H9 (cell line): ENCODE measurements around the gene EHD2. TPM values are rescaled to one million over a fixed set of nuclear protein-coding genes. Genes with fewer than 3 reads are reported as not detected.

Experiments used
- DNase-seq: peaks from one replicate; pipeline ENCODE4 v3.0.0-alpha.2; 2017
- H2AFZ ChIP-seq: one replicate; pipeline ENCODE4 v1.6.1; 2013; ENCODE audit warnings: mild to moderate bottlenecking, low read length, control low read depth, moderate library complexity
- H2AK5ac ChIP-seq: 2 replicates; pipeline ENCODE4 v1.6.1; 2013; ENCODE audit warnings: low read length, control low read depth, mixed read lengths; ENCODE audit not compliant: insufficient read length
- H2BK120ac ChIP-seq: one replicate; pipeline ENCODE4 v1.6.1; 2013; ENCODE audit warnings: low read depth, mild to moderate bottlenecking, low read length, control low read depth, inconsistent platforms; ENCODE audit not compliant: poor library complexity, severe bottlenecking
- H2BK12ac ChIP-seq: 2 replicates; pipeline ENCODE4 v1.6.1; 2013; ENCODE audit warnings: low read length, control low read depth, mixed read lengths, low read depth; ENCODE audit not compliant: insufficient read length
- H2BK15ac ChIP-seq: 2 replicates; pipeline ENCODE4 v1.6.1; 2013; ENCODE audit warnings: low read depth, low read length, control low read depth
- H2BK20ac ChIP-seq: one replicate; pipeline ENCODE4 v1.6.1; 2013; ENCODE audit warnings: low read depth, mild to moderate bottlenecking, low read length, control low read depth, inconsistent platforms; ENCODE audit not compliant: poor library complexity, severe bottlenecking
- H2BK5ac ChIP-seq: 2 replicates; pipeline ENCODE4 v1.6.1; 2013; ENCODE audit warnings: low read length, control low read depth, mixed read lengths; ENCODE audit not compliant: insufficient read length
- H3K14ac ChIP-seq: 2 replicates; pipeline ENCODE4 v1.6.1; 2013; ENCODE audit warnings: low read length, control low read depth; ENCODE audit not compliant: insufficient read depth
- H3K18ac ChIP-seq: 2 replicates; pipeline ENCODE4 v1.6.1; 2013; ENCODE audit warnings: low read depth, mild to moderate bottlenecking, mixed read lengths, low read length, control low read depth; ENCODE audit not compliant: insufficient read length
- H3K23ac ChIP-seq: 2 replicates; pipeline ENCODE4 v1.6.1; 2013; ENCODE audit warnings: low read length, control low read depth, mixed read lengths, low read depth; ENCODE audit not compliant: insufficient read length
- H3K23me2 ChIP-seq: 2 replicates; pipeline ENCODE4 v1.6.1; 2013; ENCODE audit warnings: low read depth, mild to moderate bottlenecking, mixed read lengths, low read length, control low read depth; ENCODE audit not compliant: insufficient read length, poor library complexity, severe bottlenecking
- H3K27ac ChIP-seq: 2 replicates; pipeline ENCODE4 v1.5.1; 2013; ENCODE audit warnings: low read length, control low read depth, mixed read lengths, low read depth; ENCODE audit not compliant: insufficient read length
- H3K27me3 ChIP-seq: 2 replicates; pipeline ENCODE4 v1.6.1; 2013; ENCODE audit warnings: low read length, control low read depth, inconsistent platforms; ENCODE audit not compliant: insufficient read depth
- H3K4ac ChIP-seq: 2 replicates; pipeline ENCODE4 v1.6.1; 2013; ENCODE audit warnings: low read depth, mild to moderate bottlenecking, control low read depth, inconsistent platforms, low read length, moderate library complexity
- H3K4me1 ChIP-seq: 2 replicates; pipeline ENCODE4 v1.6.1; 2013; ENCODE audit warnings: low read length, control low read depth, inconsistent platforms; ENCODE audit not compliant: insufficient read depth
- H3K4me2 ChIP-seq: 2 replicates; pipeline ENCODE4 v1.6.1; 2013; ENCODE audit warnings: low read length, control low read depth, mixed read lengths; ENCODE audit not compliant: insufficient read length, insufficient read depth
- H3K56ac ChIP-seq: 2 replicates; pipeline ENCODE4 v1.6.1; 2013; ENCODE audit warnings: low read depth, mild to moderate bottlenecking, mixed read lengths, low read length, control low read depth; ENCODE audit not compliant: insufficient read length
- H3K79me1 ChIP-seq: 2 replicates; pipeline ENCODE4 v1.6.1; 2013; ENCODE audit warnings: low read depth, mild to moderate bottlenecking, moderate library complexity, low read length, control low read depth, inconsistent platforms; ENCODE audit not compliant: insufficient read depth, poor library complexity, severe bottlenecking
- H3K79me2 ChIP-seq: 2 replicates; pipeline ENCODE4 v1.6.1; 2013; ENCODE audit warnings: low read length, control low read depth, inconsistent platforms; ENCODE audit not compliant: insufficient read depth
- H3K9ac ChIP-seq: 2 replicates; pipeline ENCODE4 v1.6.1; 2013; ENCODE audit warnings: low read length, control low read depth, mixed read lengths; ENCODE audit not compliant: insufficient read length; ENCODE audit errors: extremely low read depth
- H3K9me3 ChIP-seq: one replicate; pipeline ENCODE4 v1.6.1; 2013; ENCODE audit warnings: low read depth, low read length, inconsistent platforms; ENCODE audit not compliant: control insufficient read depth
- H3T11ph ChIP-seq: one replicate; pipeline ENCODE4 v1.6.1; 2013; ENCODE audit warnings: mild to moderate bottlenecking, low read length, control low read depth, inconsistent platforms
- H4K20me1 ChIP-seq: one replicate; pipeline ENCODE4 v1.6.1; 2013; ENCODE audit not compliant: control insufficient read depth, insufficient read length, insufficient read depth
- H4K5ac ChIP-seq: 2 replicates; pipeline ENCODE4 v1.6.1; 2013; ENCODE audit warnings: low read depth, mild to moderate bottlenecking, mixed read lengths, low read length, control low read depth; ENCODE audit not compliant: insufficient read length
- H4K8ac ChIP-seq: replicated peaks from 2 replicates; pipeline ENCODE4 v1.6.1; 2013; ENCODE audit warnings: low read length, control low read depth, mixed read lengths, low read depth; ENCODE audit not compliant: insufficient read length
- H4K91ac ChIP-seq: 2 replicates; pipeline ENCODE4 v1.6.1; 2013; ENCODE audit warnings: low read depth, mild to moderate bottlenecking, moderate library complexity, mixed read lengths, low read length, control low read depth; ENCODE audit not compliant: insufficient read length
- H3K27ac Mint-ChIP-seq, 3 experiments: 2 replicates in 2 of 3; 3 replicates in 1 of 3; pipeline ENCODE4 v1.8.0; 2020 to 2021; ENCODE audit warnings: mixed read lengths in 3 of 3, mild to moderate bottlenecking in 1 of 3, moderate library complexity in 1 of 3
- H3K27me3 Mint-ChIP-seq: 2 replicates; pipeline ENCODE4 v1.8.0; 2021; ENCODE audit warnings: low read depth, mild to moderate bottlenecking, moderate library complexity, mixed read lengths
- H3K36me3 Mint-ChIP-seq, 3 experiments: 2 replicates in 2 of 3; 3 replicates in 1 of 3; pipeline ENCODE4 v1.8.0; 2020 to 2021; ENCODE audit warnings: low read depth in 3 of 3, mixed read lengths in 3 of 3; ENCODE audit not compliant: insufficient read depth in 1 of 3
- H3K4me1 Mint-ChIP-seq, 2 experiments: 2 replicates each; pipeline ENCODE4 v1.8.0; 2020; ENCODE audit warnings: mixed read lengths in 2 of 2
- H3K4me3 Mint-ChIP-seq, 2 experiments: 2 replicates in 1 of 2; 3 replicates in 1 of 2; pipeline ENCODE4 v1.8.0; 2020 to 2021; ENCODE audit warnings: mild to moderate bottlenecking in 2 of 2, mixed read lengths in 2 of 2, moderate library complexity in 1 of 2
- H3K9me3 Mint-ChIP-seq, 2 experiments: 2 replicates in 1 of 2; 3 replicates in 1 of 2; pipeline ENCODE4 v1.8.0; 2020; ENCODE audit warnings: mild to moderate bottlenecking in 2 of 2, mixed read lengths in 2 of 2, moderate library complexity in 1 of 2
- CTCF ChIP-seq: fragments of 200-600 bp; sonication (generic); conservative IDR thresholded peaks from 3 replicates; pipeline ENCODE4 v1.8.0; 2021; ENCODE audit warnings: antibody characterized with exemption, mild to moderate bottlenecking
- WGBS: extraction: QIAGEN DNeasy Blood & Tissue Kit; methylation state at CpG from one replicate; pipeline ENCODE4 v1.1.7; 2013; ENCODE audit warnings: missing lambda C conversion rate, low lambda C conversion rate, mixed read lengths; ENCODE audit not compliant: insufficient read length; ENCODE audit errors: extremely low coverage; 5-methylcytosine and 5-hydroxymethylcytosine counted together
- total RNA-seq: library from RNA; stranded (reverse); gene quantifications from 2 replicates; pipeline ENCODE4 v1.2.1, GENCODE V29; 2021

Gene EHD2
- total RNA-seq, 1 experiment from 2014 or later: 19.7 TPM

DNA sequence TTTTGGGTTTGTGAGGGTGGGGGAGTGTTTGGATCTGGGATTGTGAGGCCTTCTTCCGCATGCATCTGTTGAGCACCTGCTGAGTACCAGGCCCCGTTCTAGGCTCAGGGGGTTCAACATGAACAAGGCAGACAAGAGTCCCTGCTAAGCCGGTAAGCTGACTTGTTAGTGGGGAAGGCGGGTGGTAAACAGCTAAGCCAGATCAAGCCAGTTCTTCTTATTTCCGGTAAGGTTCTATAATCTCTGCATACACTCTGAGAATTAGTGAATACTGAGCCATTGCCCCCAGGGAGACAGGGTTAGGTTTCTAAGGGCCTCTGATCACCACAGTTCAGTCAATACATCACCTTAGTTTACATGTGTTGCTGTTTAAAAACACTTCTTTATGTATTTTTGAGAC, 9.9 kb upstream of the EHD2 start:
- no peak for TF ChIP-seq CTCF
- Histone ChIP-seq H3K9ac (no peak overlapping the region), H3K4me2 (no peak overlapping the region), H3K14ac (no peak overlapping the region), H2BK12ac (no peak overlapping the region), H4K8ac (no peak overlapping the region), H2AFZ (no peak overlapping the region), H2BK120ac (no peak overlapping the region), H3K23me2 (no peaks in the 10 kb centered on the region), H3K9me3 (no peaks in the 10 kb centered on the region), H2BK5ac (no peak overlapping the region), H3K27ac (no peak overlapping the region), H3K23ac (no peak overlapping the region), H3K79me2 (no peaks in the 10 kb centered on the region), H2BK20ac (no peak overlapping the region), H3K4ac (no peak overlapping the region), H3K27me3 (no peaks in the 10 kb centered on the region), H3K4me1 (no peaks in the 10 kb centered on the region), H2BK15ac (no peak overlapping the region), H4K5ac (no peak overlapping the region), H2AK5ac (no peak overlapping the region), H4K91ac (no peak overlapping the region), H4K20me1 (no peaks in the 10 kb centered on the region), H3K18ac (no peak overlapping the region), H3T11ph (no peak overlapping the region), H3K56ac (no peak overlapping the region), H3K79me1 (no peaks in the 10 kb centered on the region)
- Mint-ChIP-seq H3K9me3 (no peaks in the 10 kb centered on the region; a peak in 1 of 5 replicates), H3K4me1 (peaks cover 0 to 4% of the 10 kb centered on the region in 2 experiments; a peak in 1 of 4 replicates), H3K27ac (peak overlapping the region in 1 of 3 experiments; percentile 20; a peak in 1 of 7 replicates), H3K4me3 (no peak overlapping the region), H3K27me3 (peaks cover 4% of the 10 kb centered on the region; the same call in 1 of the 2 replicates), H3K36me3 (peaks cover 11 to 42% (median 39%) of the 10 kb centered on the region in 3 experiments; a peak in 6 of 7 replicates)
- WGBS: no CpG with 5 or more reads among the region's 5 CpGs
- no peak for DNase-seq
